Measurements from ENCODE around the gene UBE2J2. TPM values are rescaled to one million over a fixed set of nuclear protein-coding genes. Genes with fewer than 3 reads are reported as not detected.

UBE2J2 gene
- total RNA-seq, 1 experiment from 2014 or later, result 182 TPM

- H4K20me1 ChIP-seq (ENCODE audit: low read length), result no peaks in the 10 kb centered on the region
- ChIA-PET CTCF (no interaction called here), POLR2A (ENCODE audit: unreplicated experiment) (interaction anchor here (0.6 kb wide), 1 partner anchor 17 kb away, joined by 4 read pairs; no protein-coding TSS in a partner anchor)
- no peaks in the 10 kb centered on the region for H3F3A ChIP-seq (ENCODE audit: low read length, unreplicated experiment)
- no peak overlapping the region for H3K27ac ChIP-seq (ENCODE audit: low read length)
- BruUV-seq (replicated peaks), result no TSS peak
- DNase-seq (no peak), ATAC-seq (peak; percentile 9; the same call in 1 of the 2 replicates)
- no peaks in the 10 kb centered on the region for H3K9me3 ChIP-seq (ENCODE audit: low read length)
- no peaks in the 10 kb centered on the region; the same call in 1 of the 2 replicates for H3K36me3 ChIP-seq (ENCODE audit: low read depth, low read length)
- H3K79me2 ChIP-seq (ENCODE audit: low read length), result no peaks in the 10 kb centered on the region
- H3K27me3 ChIP-seq (ENCODE audit: low read length), result no peaks in the 10 kb centered on the region
- H3K4me1 ChIP-seq (ENCODE audit: insufficient read depth, low read length), result no peaks in the 10 kb centered on the region
- H2AFZ ChIP-seq (ENCODE audit: low read length), result no peak overlapping the region
- no peaks in the 10 kb centered on the region for H3K9me2 ChIP-seq (replicated peaks; ENCODE audit: low read length)
- intact Hi-C loops (cut with micrococcal nuclease), result no loop called here
- TF ChIP-seq CTCF (conservative IDR thresholded peaks at IDR 0.05; ENCODE audit: low read depth, low read length), result 0 out of 2 replicates have a peak, but pooled peaks have one; percentile 5
- no peak for TF ChIP-seq EZH2phosphoT487 (IDR thresholded peaks at IDR 0.05; ENCODE audit: borderline replicate concordance, low read length)
- H3K4me2 ChIP-seq (ENCODE audit: low read length), result no peak overlapping the region
- no peak overlapping the region for H3K9ac ChIP-seq (ENCODE audit: low read length)
- H3K4me3 ChIP-seq (ENCODE audit: low read length), result no peak overlapping the region
Observed at GRCh38 chr1:1247341-1247913, 26.2 kb downstream of the UBE2J2 start.

GRCh38 chr1:1246577-1247340 lies 26.9 kb downstream of the UBE2J2 start, which contains the start of gene C1QTNF12:
C1QTNF12 (minus strand) TSS chr1:1246722; CDS start chr1:1246690, 32 bp downstream.
- BruUV-seq (replicated peaks), result no TSS peak
- no peaks in the 10 kb centered on the region for H3K9me2 ChIP-seq (replicated peaks; ENCODE audit: low read length)
- no peaks in the 10 kb centered on the region for H3K9me3 ChIP-seq (ENCODE audit: low read length)
- TF ChIP-seq CTCF (conservative IDR thresholded peaks at IDR 0.05; ENCODE audit: low read depth, low read length), result peak; percentile 33; the same call in 1 of the 2 replicates
- TF ChIP-seq EZH2 (IDR thresholded peaks at IDR 0.05; ENCODE audit: low read length, unreplicated experiment), result no peak
- no peaks in the 10 kb centered on the region for H4K20me1 ChIP-seq (ENCODE audit: low read length)
- DNase-seq (no peak), ATAC-seq (peak; percentile 28)
- no peak within 1 kb of the TSS for H2AFZ ChIP-seq (ENCODE audit: low read length)
- H3K9ac ChIP-seq (ENCODE audit: low read length), result no peak within 1 kb of the TSS
- no peak within 1 kb of the TSS for H3K27ac ChIP-seq (ENCODE audit: low read length)
- intact Hi-C loops (cut with micrococcal nuclease), result no loop called here
- no peaks in the 10 kb centered on the region for H3K4me1 ChIP-seq (ENCODE audit: insufficient read depth, low read length)
- H3K79me2 ChIP-seq (ENCODE audit: low read length), result no peaks in the 10 kb centered on the region
- POLR2A ChIA-PET (ENCODE audit: unreplicated experiment), result no interaction called here
- H3K4me3 ChIP-seq (ENCODE audit: low read length), result no peak within 1 kb of the TSS
- no peaks in the 10 kb centered on the region for H3F3A ChIP-seq (ENCODE audit: low read length, unreplicated experiment)
- H3K4me2 ChIP-seq (ENCODE audit: low read length), result no peak within 1 kb of the TSS
- H3K36me3 ChIP-seq (ENCODE audit: low read depth, low read length), result no peaks in the 10 kb centered on the region; the same call in 1 of the 2 replicates
- CTCF ChIA-PET, result no interaction called here
- H3K27me3 ChIP-seq (ENCODE audit: low read length), result no peaks in the 10 kb centered on the region

Data from PC-3 (cell line).